A673 (cell line): ENCODE results near the gene SBK3.

ENCODE experiments used
- CTCF ChIP-seq: fragments of 300-800, 200-600 bp; sonication (generic); conservative IDR thresholded peaks from 2 replicates; pipeline ENCODE4 v1.5.1; 2017; ENCODE audit warnings: low read depth, mild to moderate bottlenecking, antibody characterized with exemption, low read length, moderate library complexity, mixed read lengths
- EZH2 ChIP-seq: fragments of 200-600 bp; sonication (generic); IDR thresholded peaks from 2 replicates; pipeline ENCODE4 v1.6.1; 2017; ENCODE audit warnings: borderline replicate concordance, low read depth, mild to moderate bottlenecking, mixed read lengths, antibody characterized with exemption, low read length; ENCODE audit not compliant: poor library complexity, severe bottlenecking

DNA sequence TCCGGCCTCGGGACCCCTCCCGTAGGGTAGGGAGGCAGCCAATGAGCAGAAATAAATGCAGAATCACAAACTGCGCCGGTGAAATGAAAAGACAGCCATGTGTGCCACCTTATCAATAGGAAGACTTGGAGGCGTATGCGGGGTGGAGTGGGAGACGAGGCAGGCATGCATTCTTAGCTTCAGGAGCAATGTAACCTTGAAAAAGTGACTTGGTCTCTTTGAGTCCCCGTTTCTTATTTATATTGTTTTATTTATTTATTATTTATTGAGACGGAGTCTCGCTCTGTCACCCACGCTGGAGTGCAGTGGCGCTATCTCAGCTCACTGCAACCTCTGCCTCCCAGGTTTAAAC is 41.1 kb downstream of the SBK3 start:
- TF ChIP-seq CTCF, result no peak; the same call in 1 of the 2 replicates
- no peak for TF ChIP-seq EZH2
